HEK293 (cell line): ENCODE data around the gene SMARCB1.

ENCODE experiments used
- CTCF ChIA-PET: fragments of 350-600 bp; formaldehyde crosslinking; extraction: SDS; loops from one replicate; lab custom pipeline; 2021; ENCODE audit warnings: antibody characterized with exemption; lab: Yijun Ruan, JAX
- POLR2A ChIA-PET: fragments of 300-600 bp; formaldehyde crosslinking; extraction: SDS; loops from one replicate; lab custom pipeline; 2020; ENCODE audit warnings: antibody characterized with exemption, inconsistent platforms; lab: Yijun Ruan, JAX
- H3K27ac ChIP-seq: fragments of 200-500 bp; sonication (Bioruptor generic); 2 replicates; pipeline ENCODE4 v1.5.1; 2014; ENCODE audit warnings: low read depth, low read length, control low read depth, inconsistent platforms; ENCODE audit errors: extremely low read depth
- H3K36me3 ChIP-seq, 2 experiments: fragments of 200-500 bp in 1 of 2; sonication (Bioruptor generic) in 1 of 2; 1 replicate in 1 of 2; 2 replicates in 1 of 2; pipeline ENCODE4 v1.5.1; 2014 to 2017; ENCODE audit warnings: inconsistent platforms in 2 of 2, low read length in 2 of 2; ENCODE audit not compliant: control insufficient read depth in 2 of 2, insufficient read depth in 1 of 2
- H3K4me1 ChIP-seq: fragments of 200-500 bp; sonication (Bioruptor generic); 2 replicates; pipeline ENCODE4 v1.5.1; 2014; ENCODE audit warnings: mild to moderate bottlenecking, low read length, inconsistent platforms; ENCODE audit not compliant: control insufficient read depth, insufficient read depth
- H3K4me3 ChIP-seq: 2 replicates; pipeline ENCODE4 v1.5.1; 2011; ENCODE audit warnings: low read depth, mild to moderate bottlenecking, control low read depth, low read length, moderate library complexity
- H3K9me3 ChIP-seq: fragments of 200-500 bp; sonication (Bioruptor generic); 2 replicates; pipeline ENCODE4 v1.5.1; 2014; ENCODE audit warnings: low read depth, low read length, inconsistent platforms; ENCODE audit not compliant: control insufficient read depth, insufficient read depth
- GLIS2 ChIP-seq: fragments of 450-650 bp; formaldehyde crosslinking; IDR thresholded peaks from 2 replicates; pipeline ENCODE4 v1.5.1; 2016; ENCODE audit warnings: missing biosample characterization, missing genetic modification characterization
- MYNN ChIP-seq: fragments of 450-650 bp; formaldehyde crosslinking; IDR thresholded peaks from 2 replicates; pipeline ENCODE4 v1.5.1; 2016; ENCODE audit warnings: missing biosample characterization, missing genetic modification characterization, borderline replicate concordance
- MZF1 ChIP-seq: fragments of 450-650 bp; formaldehyde crosslinking; IDR thresholded peaks from 2 replicates; pipeline ENCODE4 v1.5.1; 2017; ENCODE audit warnings: missing biosample characterization, missing genetic modification characterization, borderline replicate concordance
- RBAK ChIP-seq: fragments of 450-650 bp; formaldehyde crosslinking; IDR thresholded peaks from 2 replicates; pipeline ENCODE4 v1.5.1; 2016; ENCODE audit warnings: missing biosample characterization, missing genetic modification characterization
- SCRT2 ChIP-seq: fragments of 450-650 bp; formaldehyde crosslinking; IDR thresholded peaks from 2 replicates; pipeline ENCODE4 v1.5.1; 2016; ENCODE audit warnings: missing biosample characterization, missing genetic modification characterization
- SP2 ChIP-seq: fragments of 450-650 bp; formaldehyde crosslinking; IDR thresholded peaks from 2 replicates; pipeline ENCODE4 v1.5.1; 2016; ENCODE audit warnings: missing biosample characterization, missing genetic modification characterization
- ZBTB44 ChIP-seq: fragments of 450-650 bp; IDR thresholded peaks from 2 replicates; pipeline ENCODE4 v1.5.1; 2018; ENCODE audit warnings: missing biosample characterization, mild to moderate bottlenecking, missing genetic modification characterization
- ZBTB48 ChIP-seq: fragments of 450-650 bp; formaldehyde crosslinking; IDR thresholded peaks from 2 replicates; pipeline ENCODE4 v1.5.1; 2016; ENCODE audit warnings: missing biosample characterization, missing genetic modification characterization
- ZFP41 ChIP-seq: fragments of 450-650 bp; formaldehyde crosslinking; IDR thresholded peaks from 2 replicates; pipeline ENCODE4 v1.5.1; 2016; ENCODE audit warnings: missing biosample characterization, missing genetic modification characterization, borderline replicate concordance
- ZNF114 ChIP-seq: fragments of 450-650 bp; formaldehyde crosslinking; IDR thresholded peaks from 2 replicates; pipeline ENCODE4 v1.5.0; 2017; ENCODE audit warnings: missing biosample characterization, missing genetic modification characterization
- ZNF138 ChIP-seq: fragments of 450-650 bp; formaldehyde crosslinking; IDR thresholded peaks from 2 replicates; pipeline ENCODE4 v1.5.1; 2016; ENCODE audit warnings: missing biosample characterization, missing genetic modification characterization, borderline replicate concordance
- ZNF169 ChIP-seq: fragments of 450-650 bp; formaldehyde crosslinking; IDR thresholded peaks from 2 replicates; pipeline ENCODE4 v1.5.1; 2016; ENCODE audit warnings: missing biosample characterization, missing genetic modification characterization
- ZNF211 ChIP-seq: fragments of 450-650 bp; formaldehyde crosslinking; IDR thresholded peaks from 2 replicates; pipeline ENCODE4 v1.5.1; 2016; ENCODE audit warnings: low read depth, missing biosample characterization, missing genetic modification characterization
- ZNF223 ChIP-seq: fragments of 450-650 bp; formaldehyde crosslinking; IDR thresholded peaks from 2 replicates; pipeline ENCODE4 v1.5.1; 2016; ENCODE audit warnings: missing biosample characterization, missing genetic modification characterization
- ZNF24 ChIP-seq: fragments of 450-650 bp; formaldehyde crosslinking; IDR thresholded peaks from 2 replicates; pipeline ENCODE4 v1.5.1; 2016; ENCODE audit warnings: missing biosample characterization, missing genetic modification characterization
- ZNF311 ChIP-seq: fragments of 450-650 bp; formaldehyde crosslinking; IDR thresholded peaks from 2 replicates; pipeline ENCODE4 v1.5.1; 2017; ENCODE audit warnings: missing biosample characterization, missing genetic modification characterization, borderline replicate concordance
- ZNF423 ChIP-seq: fragments of 450-650 bp; formaldehyde crosslinking; IDR thresholded peaks from 2 replicates; pipeline ENCODE4 v1.5.1; 2016; ENCODE audit warnings: missing biosample characterization, missing genetic modification characterization
- ZNF449 ChIP-seq: fragments of 450-650 bp; formaldehyde crosslinking; IDR thresholded peaks from 2 replicates; pipeline ENCODE4 v1.5.1; 2017; ENCODE audit warnings: missing biosample characterization, mild to moderate bottlenecking, missing genetic modification characterization, moderate library complexity
- ZNF621 ChIP-seq: fragments of 450-650 bp; formaldehyde crosslinking; IDR thresholded peaks from 2 replicates; pipeline ENCODE4 v1.5.1; 2017; ENCODE audit warnings: missing biosample characterization, missing genetic modification characterization
- ZNF692 ChIP-seq: fragments of 450-650 bp; formaldehyde crosslinking; IDR thresholded peaks from 2 replicates; pipeline ENCODE4 v1.5.1; 2016; ENCODE audit warnings: missing biosample characterization, missing genetic modification characterization
- ZNF792 ChIP-seq: fragments of 450-650 bp; formaldehyde crosslinking; IDR thresholded peaks from 2 replicates; pipeline ENCODE4 v1.5.1; 2016; ENCODE audit warnings: missing biosample characterization, missing genetic modification characterization
- ZXDB ChIP-seq: fragments of 450-650 bp; formaldehyde crosslinking; IDR thresholded peaks from 2 replicates; pipeline ENCODE4 v1.5.1; 2016; ENCODE audit warnings: missing biosample characterization, missing genetic modification characterization
- TF ChIP-seq, protein P1 (sequence below): fragments of 450-650 bp; formaldehyde crosslinking; IDR thresholded peaks from 2 replicates; pipeline ENCODE4 v1.5.1; 2016; ENCODE audit warnings: missing biosample characterization, missing genetic modification characterization
- TF ChIP-seq, protein P2 (sequence below): fragments of 450-650 bp; formaldehyde crosslinking; IDR thresholded peaks from 2 replicates; pipeline ENCODE4 v1.5.1; 2016; ENCODE audit warnings: missing biosample characterization, missing genetic modification characterization

The SMARCB1 gene

GRCh38 chr22:23759566-23759965 is 27.2 kb upstream of the SMARCB1 start (continued):
- TF ChIP-seq MZF1 (tag by site-specific recombination): no peak

GRCh38 chr22:23760056-23760455 is 26.7 kb upstream of the SMARCB1 start:
- Histone ChIP-seq H3K4me3 (no peak overlapping the region), H3K27ac (no peak overlapping the region), H3K4me1 (no peaks in the 10 kb centered on the region), H3K9me3 (no peaks in the 10 kb centered on the region), H3K36me3 (peaks cover 0 to 15% of the 10 kb centered on the region in 2 experiments; a peak in 1 of 3 replicates)
- ChIA-PET CTCF (interaction anchor here (0.8 kb wide), 1 partner anchor 222 kb away, joined by 3 read pairs; no protein-coding TSS in a partner anchor), POLR2A (interaction anchor here (0.6 to 1.1 kb wide), 2 partner anchors 11 to 44 kb away, joined by 3 to 5 read pairs; no protein-coding TSS in a partner anchor)
- TF ChIP-seq GLIS2 (tag by site-specific recombination): no peak
- TF ChIP-seq ZBTB44 (tag by site-specific recombination): no peak
- no peak for TF ChIP-seq ZXDB
- TF ChIP-seq, protein P1, sequence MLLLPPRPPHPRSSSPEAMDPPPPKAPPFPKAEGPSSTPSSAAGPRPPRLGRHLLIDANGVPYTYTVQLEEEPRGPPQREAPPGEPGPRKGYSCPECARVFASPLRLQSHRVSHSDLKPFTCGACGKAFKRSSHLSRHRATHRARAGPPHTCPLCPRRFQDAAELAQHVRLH: no peak
- no peak for TF ChIP-seq ZFP41 (tag by site-specific recombination)
- TF ChIP-seq RBAK (tag by site-specific recombination): no peak
- TF ChIP-seq ZNF692 (tag by site-specific recombination): no peak
- TF ChIP-seq ZNF792 (tag by site-specific recombination): no peak
- TF ChIP-seq ZNF311 (tag by site-specific recombination): no peak
- no peak for TF ChIP-seq ZNF138 (tag by site-specific recombination)
- TF ChIP-seq ZNF114: no peak
- TF ChIP-seq MZF1 (tag by site-specific recombination): no peak
- no peak for TF ChIP-seq ZNF24 (tag by site-specific recombination)
- TF ChIP-seq MYNN (tag by site-specific recombination): no peak

DNA sequence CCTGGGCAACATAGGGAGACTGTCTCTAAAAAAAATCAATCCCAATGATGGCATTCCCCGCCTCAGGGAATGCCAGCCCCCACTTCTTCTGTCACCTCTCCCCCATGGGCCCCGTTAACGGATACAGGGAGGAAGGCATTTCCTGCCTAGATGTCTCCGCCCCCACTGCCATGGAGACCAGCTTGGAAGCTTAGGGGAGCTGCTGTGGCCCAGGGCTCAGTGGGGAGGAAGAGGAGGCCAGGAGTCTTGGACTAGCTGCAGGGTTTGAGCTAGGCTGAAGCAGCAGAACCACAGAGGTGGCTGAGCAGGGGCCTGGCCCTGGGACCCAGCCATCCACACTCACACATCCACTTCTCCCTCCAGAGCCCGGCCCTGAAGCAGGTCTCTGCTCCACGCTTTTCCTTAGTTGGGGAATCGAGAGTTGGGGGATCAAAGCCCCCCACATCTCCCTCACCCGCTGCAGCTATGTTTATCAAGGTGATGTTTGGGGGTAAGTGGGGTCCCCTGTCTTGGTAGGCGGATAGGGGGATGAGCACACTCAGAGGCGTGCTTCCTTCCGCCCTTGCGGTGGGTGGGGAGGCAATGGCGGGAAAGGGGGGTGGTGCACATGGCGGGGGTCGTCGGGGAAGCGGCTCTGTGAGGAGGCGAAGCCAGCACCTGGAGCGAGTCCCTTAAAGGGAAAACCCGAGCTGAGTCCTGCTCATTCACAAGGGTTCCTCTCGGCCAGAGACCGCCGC is 23.8 kb upstream of the SMARCB1 start, which contains the start of gene C22orf15:
Gene C22orf15, plus strand, starts transcription at position 149 of the 737 bp plus-strand sequence. Its CDS starts 317 bp downstream, at position 466.
- Histone ChIP-seq H3K4me1 (no peaks in the 10 kb centered on the region), H3K27ac (no peak within 1 kb of the TSS), H3K9me3 (no peaks in the 10 kb centered on the region), H3K4me3 (no peak within 1 kb of the TSS), H3K36me3 (peaks cover 0 to 24% of the 10 kb centered on the region in 2 experiments; a peak in 1 of 3 replicates)
- ChIA-PET POLR2A (interaction anchor here (0.6 kb wide), 1 partner anchor 254 kb away, joined by 4 read pairs; no protein-coding TSS in a partner anchor), CTCF (interaction anchor here (1.3 kb wide), 1 partner anchor 86 kb away, joined by 4 read pairs; no protein-coding TSS in a partner anchor)
- TF ChIP-seq ZBTB48 (tag by site-specific recombination) (peak; percentile 37; the same call in 1 of the 2 replicates), ZNF169 (tag by site-specific recombination) (no peak), ZNF423 (tag by site-specific recombination) (no peak), SP2 (tag by site-specific recombination) (peak; percentile 24; the same call in 1 of the 2 replicates), ZNF211 (tag by site-specific recombination) (no peak), ZNF449 (no peak), ZNF621 (tag by site-specific recombination) (no peak), SCRT2 (tag by site-specific recombination) (no peak), ZNF223 (tag by site-specific recombination) (no peak)
- TF ChIP-seq, protein P2, sequence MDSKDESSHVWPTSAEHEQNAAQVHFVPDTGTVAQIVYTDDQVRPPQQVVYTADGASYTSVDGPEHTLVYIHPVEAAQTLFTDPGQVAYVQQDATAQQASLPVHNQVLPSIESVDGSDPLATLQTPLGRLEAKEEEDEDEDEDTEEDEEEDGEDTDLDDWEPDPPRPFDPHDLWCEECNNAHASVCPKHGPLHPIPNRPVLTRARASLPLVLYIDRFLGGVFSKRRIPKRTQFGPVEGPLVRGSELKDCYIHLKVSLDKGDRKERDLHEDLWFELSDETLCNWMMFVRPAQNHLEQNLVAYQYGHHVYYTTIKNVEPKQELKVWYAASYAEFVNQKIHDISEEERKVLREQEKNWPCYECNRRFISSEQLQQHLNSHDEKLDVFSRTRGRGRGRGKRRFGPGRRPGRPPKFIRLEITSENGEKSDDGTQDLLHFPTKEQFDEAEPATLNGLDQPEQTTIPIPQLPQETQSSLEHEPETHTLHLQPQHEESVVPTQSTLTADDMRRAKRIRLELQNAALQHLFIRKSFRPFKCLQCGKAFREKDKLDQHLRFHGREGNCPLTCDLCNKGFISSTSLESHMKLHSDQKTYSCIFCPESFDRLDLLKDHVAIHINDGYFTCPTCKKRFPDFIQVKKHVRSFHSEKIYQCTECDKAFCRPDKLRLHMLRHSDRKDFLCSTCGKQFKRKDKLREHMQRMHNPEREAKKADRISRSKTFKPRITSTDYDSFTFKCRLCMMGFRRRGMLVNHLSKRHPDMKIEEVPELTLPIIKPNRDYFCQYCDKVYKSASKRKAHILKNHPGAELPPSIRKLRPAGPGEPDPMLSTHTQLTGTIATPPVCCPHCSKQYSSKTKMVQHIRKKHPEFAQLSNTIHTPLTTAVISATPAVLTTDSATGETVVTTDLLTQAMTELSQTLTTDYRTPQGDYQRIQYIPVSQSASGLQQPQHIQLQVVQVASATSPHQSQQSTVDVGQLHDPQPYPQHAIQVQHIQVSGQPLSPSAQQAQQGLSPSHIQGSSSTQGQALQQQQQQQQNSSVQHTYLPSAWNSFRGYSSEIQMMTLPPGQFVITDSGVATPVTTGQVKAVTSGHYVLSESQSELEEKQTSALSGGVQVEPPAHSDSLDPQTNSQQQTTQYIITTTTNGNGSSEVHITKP (tag by site-specific recombination): no peak
